HG03108 (cell line): ENCODE results near the gene SLC8B1.

Experiments
- ATAC-seq: cut with Tn5 transposase; IDR thresholded peaks from one replicate; pipeline ENCODE4 v1.9.1; 2021; ENCODE audit warnings: moderate library complexity; ENCODE audit not compliant: unreplicated experiment

SLC8B1 gene

DNA sequence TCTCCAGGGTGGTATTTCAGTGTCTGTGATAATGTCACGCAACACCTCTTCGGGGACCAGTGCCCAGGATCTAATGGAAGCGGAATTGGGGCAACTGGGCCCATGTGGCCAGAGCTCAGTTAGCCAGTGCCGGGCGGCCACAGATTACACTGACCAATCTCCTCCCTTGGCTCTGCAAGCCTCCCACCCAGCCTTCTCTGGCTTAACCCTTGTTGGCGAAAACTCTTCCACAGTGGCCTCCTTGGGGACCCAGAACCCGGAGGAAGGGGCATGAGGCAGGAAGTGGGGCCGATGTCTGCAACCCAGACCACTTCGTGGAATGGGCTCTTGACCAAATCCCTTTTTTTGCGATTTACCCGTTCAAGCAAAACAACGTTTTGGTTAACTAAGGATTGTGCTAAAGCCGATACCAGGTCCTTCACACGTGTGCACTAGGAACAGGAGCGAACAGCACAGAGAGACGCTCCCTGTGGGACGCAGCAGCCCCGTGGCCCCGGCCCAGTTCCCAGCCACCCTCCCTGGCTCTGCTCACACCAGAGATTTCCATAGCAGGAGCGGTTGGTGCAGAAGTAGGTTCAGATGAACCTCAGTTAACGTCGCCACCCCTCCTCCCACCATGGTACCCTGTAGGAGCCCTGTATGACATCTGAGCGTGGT lies 38.2 kb downstream of the SLC8B1 start:
- ATAC-seq = no peak

DNA sequence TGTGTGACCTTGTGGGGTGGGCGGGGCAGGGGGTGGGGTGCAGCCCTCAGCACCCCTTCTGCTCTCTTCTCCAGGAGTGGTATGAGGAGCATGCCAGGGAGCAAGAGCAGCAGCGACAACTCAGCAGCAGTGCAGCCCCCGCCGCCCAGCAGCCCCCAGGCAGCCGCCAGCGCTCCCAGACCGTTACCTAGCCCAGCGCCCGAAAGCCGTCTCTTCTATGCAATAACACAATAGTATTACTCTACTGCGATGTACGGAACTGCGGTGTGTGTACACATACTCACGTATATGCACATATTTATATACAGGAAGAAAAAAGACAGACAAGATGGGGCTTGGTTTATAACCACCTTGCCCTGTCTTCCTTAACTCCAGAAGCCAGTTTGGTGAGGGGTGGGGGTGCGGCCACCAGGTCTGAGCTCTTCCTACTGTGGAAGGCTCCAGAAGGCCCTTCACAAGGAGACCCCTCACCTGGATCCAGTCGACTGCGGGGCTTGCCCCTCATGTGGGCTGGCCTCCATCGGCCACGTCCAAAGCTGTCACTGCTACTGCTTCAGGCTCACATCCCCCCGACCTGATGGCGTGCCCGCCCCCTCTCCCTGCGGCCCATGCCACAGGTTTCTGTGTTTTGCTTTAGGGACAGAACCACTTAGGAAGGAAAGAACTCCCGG lies 38.9 kb downstream of the SLC8B1 start:
- ATAC-seq = no peak

DNA sequence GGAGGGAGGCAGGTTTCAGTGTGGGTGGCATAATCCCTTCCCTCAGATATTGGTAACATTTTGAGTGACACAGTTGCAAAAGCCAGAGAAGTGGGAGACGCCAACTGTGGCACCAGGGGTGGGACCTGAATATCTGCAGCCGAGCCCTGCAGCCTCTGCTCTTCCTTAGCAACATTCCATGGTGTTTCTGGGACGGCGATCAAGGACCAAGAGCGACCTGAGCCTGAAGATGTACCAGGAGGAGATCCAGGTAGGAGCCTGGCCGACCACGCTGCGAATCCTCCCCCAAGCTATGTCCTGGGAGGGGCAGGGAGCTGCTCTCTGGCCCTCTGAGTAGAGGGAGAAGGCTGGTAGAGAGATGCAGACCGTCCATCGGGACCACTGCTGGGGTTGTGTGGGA lies 41.8 kb downstream of the SLC8B1 start:
- no peak for ATAC-seq

DNA sequence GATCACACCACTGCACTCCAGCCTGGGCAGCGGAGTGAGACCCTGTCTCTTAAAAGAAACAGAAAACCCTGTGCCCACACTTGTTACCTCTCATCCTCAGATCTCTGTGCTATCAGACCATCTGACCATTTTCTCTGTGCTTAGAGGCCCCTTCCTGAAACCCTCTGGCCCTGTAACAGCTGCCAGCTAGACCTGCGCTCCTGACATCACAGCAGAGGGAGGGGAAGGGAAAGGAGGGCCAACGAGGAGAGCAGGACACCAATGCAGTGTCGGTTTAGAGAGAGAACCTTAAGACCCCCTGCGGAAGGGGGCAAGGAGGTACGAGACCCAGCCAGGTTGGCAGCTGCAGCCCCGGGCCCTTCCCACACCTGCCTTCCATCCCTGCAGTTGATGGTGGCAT lies 42.4 kb downstream of the SLC8B1 start:
- ATAC-seq = no peak

DNA sequence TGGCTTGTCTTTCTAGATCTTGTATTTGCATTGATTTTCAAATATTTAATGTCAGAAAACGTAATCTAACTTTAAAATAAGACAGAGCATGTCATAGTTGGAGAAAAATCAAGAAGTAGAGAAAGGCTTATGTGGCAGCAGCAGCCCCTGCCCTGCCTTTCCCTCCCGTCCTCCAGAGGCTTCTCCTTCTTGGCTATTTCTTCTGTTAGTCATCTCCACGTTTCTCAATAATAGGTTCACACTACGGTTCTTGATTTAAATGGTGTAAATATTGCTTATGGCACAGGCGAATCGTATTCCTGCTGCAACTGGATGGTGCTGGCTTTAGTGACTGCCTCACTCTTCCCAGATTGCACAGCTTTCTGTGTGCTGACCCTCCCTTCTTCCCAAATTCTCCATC lies 42.8 kb downstream of the SLC8B1 start:
- ATAC-seq = no peak

DNA sequence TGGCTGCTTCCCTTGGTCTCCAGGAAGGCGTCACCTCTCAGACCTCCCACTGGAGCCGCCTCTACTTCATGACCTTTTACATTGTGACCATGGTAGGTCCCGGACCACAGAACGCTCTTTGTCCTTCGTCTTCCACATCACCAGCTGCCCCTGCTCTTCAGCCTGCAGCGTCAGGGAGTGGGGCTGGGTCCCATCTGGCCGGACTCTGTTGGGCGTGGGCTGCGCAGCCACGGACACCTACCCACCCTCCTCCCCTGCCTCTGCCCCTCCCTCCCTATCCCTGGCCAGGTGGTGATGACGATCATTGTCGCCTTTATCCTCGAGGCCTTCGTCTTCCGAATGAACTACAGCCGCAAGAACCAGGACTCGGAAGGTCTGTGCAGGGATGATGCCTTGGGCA lies 43.3 kb downstream of the SLC8B1 start:
- ATAC-seq = no peak

DNA sequence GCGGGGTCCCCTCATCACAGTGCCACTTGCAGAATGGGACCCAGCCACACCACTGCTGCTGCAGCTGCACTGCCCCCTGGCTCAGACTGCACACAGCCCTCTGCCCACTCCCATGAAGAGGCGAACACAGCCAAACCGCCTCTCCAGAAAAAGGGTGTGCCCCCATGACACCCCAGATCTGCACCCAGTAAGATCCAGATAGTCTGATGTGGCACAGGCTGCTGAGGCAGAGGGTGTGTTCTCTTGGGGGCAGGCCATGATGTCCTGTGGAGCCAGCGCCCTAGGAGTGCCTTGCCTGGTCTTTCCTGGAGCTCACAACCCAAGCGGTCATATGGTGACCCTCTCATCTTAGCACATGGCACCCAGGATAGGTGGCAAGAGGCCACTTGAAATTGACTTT lies 44.4 kb downstream of the SLC8B1 start:
- no peak for ATAC-seq

DNA sequence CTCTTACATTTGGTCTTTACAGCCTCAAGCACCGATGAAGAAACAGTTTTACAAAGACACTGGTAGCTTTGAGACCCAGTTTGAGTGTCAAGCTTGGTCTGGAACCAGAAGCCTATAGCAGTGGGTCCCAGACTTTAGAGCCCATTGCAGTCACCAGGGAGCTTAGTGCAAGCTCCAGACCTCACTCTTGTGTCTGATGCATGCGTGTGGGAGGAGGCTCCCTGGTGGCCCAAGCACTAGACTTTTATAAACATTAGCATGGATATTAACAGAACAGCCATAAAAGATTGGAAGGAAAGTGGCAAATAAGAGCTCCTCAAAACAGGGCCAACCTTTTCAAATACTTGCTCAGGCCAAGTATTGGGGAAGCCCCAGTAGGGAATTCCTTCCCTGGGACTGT lies 45.5 kb downstream of the SLC8B1 start:
- ATAC-seq = no peak

DNA sequence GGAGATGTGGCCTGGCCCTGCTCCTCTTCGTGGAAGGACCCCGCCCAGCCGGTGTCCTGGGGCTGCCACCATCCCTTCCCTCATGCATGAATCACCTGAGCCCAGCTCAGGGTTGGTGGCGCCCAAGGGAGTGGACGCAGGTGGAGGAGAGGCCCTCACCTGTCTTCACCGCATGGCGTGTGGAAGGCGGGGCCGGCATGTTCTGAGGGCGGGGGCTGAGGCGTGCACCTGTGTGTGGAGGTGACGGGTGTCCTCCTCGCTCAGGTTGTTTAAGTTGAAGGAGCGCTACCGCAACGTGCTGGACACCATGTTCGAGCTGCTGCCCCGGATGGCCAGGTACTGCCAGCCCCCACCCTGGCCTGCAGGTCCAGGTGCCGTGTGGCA lies 47.0 kb downstream of the SLC8B1 start:
- no peak for ATAC-seq

DNA sequence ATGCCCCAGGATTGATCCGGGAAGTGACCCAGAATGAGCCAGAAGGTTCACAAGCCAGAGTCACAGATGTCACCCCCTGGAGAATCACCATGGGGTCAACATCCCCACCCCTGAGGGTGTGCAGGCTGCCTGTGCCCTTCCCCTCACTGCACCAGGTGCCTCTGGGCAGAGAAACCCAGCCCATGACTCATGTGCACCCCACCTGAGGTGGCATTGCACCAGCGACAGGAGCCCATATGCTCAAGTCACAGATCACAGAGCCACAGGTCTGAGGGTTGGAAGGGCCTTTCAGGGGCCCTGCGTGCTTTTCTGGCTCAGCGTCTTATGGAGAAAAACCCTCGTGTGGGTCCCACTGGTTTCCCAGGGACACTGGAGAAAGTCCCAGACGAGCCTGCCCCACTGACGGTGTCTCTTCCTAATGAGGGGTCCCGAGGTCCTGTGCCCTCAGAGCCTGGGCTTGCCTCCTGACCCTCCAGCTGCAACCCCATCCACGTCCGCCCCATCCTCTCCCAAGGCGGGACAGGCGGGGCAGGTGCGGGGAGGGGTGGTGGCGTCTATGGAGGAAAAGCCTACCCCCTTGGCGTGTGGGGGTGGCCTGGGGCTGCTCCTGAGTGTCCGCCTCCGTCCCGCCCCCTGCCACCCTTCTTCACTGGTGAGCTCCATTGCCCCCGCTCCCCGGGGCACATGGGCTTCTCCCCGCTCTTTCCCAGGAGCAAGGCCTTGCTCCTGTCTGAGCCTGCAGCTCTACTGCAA lies 47.6 kb downstream of the SLC8B1 start:
- ATAC-seq = no peak

DNA sequence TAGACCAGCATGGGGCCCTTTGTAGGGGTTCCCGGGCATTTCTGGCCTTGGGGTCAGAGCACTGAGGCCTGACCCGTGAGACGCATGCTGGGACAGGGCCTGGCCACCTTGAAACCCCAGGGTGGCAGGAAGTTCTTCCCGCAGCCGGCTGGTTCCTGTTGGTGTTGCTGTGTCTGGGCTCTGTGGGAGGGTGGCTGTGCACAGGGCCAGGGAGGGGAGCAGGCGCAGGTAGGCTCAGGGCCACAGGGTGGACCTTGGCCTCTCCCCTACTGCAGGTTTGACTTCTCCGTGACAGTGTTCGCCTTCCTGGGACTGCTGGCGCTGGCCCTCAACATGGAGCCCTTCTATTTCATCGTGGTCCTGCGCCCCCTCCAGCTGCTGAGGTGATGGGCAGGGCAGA lies 48.2 kb downstream of the SLC8B1 start:
- no peak for ATAC-seq

DNA sequence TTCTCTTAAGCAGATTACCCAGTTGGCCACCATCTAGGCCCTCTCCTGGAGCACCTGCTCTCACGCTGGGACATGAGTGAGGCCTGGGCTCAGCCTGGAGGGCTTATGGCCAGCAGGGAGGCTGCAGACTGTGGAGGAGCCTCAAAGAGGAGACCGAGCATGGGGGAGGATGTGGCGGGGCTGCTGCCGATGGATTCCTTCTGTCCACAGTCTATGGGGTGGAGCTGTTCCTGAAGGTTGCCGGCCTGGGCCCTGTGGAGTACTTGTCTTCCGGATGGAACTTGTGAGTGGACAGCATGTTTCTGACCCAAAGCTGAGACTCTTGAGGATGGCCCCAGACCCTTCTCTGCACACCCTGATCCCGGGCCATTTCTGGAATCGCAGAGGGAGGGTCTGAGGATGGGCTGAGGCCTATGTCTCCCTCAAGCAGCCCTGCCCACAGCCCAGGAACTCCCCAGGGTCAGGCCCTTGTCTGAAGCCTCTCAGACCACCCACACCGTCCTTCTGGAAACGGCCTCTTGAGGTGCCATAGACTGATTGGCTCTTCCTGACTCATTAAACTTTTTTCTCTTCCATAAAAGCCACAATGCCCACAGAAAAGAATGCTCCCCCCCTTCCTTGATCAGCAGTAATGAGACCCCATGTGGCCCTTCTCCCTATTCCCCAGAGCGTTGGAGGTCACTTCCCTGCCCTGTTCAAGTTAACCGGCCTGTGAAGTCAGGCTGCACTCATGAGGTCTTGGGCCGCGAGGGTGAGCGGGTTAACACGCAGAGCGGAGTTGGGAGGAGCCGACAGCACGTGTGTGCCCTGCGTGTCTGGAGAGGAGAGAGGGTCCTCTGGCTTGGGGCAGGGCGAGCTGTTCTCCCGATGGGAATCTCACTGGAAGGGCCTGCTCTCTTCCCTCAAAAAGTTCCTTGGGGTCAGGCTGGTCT lies 49.0 kb downstream of the SLC8B1 start:
- ATAC-seq = no peak

DNA sequence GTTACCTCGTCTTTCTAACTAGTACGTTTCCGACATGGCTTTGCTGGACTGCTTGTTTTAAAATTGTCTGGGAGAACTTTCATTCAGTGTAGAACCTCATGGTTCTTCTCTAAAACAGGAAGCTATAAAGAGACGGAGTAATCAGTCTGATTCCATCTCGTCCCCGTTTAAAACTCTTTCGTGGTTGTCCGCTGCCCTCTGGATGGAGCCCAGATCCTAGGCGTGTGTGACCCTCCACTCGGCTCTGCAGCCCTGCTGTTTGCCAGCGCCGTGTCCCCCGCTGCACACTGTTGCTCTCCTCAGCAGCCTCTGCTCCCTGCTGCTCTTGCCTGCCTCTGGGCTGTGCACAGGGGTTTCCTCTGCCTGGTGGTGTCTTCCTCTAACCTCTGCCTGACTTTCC lies 50.2 kb downstream of the SLC8B1 start:
- ATAC-seq = no peak

DNA sequence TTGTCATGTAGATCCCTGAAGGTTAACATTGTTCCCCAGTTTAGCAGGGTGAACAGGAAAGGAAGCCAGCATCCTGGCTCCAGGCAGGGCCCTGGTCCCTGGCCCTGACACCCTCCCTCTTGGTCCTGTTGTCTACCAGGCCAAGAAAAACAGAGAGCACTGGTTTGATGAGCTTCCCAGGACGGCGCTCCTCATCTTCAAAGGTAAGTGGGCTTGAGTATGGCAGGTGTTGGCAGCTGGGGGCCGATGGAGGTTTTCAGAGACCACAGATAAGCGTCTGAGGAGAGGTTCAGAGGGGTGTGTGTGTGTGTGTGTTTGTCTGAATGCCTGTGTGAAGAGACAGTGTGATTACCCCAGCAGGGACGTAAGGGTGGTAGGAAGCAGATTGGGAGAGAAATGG lies 56.3 kb downstream of the SLC8B1 start:
- ATAC-seq = no peak

DNA sequence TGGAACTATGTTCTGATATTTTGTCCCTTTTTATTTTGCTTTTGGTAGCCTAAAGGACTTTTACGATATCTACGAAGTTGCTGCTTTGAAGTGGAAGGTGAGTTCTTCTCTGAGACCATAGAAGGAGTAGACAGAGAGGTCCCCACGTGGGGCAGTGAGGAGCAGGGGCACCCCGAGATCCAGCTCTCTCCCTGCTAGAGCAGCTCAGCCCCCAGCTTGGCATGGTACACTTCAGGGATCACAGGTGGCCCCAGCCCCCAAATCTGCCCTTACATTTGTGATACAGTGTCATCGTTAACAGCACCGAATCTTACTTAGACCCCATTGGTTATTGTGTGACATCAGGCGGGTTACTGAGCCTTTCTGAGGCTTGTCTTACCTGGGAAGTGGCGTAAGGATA lies 56.8 kb downstream of the SLC8B1 start:
- no peak for ATAC-seq

DNA sequence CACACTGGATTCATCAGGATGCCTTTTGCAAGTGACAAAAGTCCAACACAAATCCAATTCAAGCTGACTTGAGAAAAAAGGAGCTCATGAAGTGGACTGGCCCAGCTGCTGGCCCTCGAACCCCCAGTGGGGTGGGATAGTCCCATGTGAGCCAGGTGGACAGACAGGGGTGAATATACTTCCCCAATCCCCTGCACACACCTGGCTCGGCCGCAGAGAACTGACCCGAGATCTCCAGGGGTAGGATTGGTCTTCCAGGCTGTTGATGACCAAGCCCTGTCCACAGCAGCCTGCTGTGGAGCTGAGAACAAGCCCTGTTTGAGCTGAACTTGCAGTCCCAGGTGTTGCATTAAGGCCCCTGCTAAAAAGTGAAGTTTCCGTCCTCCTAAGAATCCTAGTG lies 57.4 kb downstream of the SLC8B1 start:
- ATAC-seq = no peak

DNA sequence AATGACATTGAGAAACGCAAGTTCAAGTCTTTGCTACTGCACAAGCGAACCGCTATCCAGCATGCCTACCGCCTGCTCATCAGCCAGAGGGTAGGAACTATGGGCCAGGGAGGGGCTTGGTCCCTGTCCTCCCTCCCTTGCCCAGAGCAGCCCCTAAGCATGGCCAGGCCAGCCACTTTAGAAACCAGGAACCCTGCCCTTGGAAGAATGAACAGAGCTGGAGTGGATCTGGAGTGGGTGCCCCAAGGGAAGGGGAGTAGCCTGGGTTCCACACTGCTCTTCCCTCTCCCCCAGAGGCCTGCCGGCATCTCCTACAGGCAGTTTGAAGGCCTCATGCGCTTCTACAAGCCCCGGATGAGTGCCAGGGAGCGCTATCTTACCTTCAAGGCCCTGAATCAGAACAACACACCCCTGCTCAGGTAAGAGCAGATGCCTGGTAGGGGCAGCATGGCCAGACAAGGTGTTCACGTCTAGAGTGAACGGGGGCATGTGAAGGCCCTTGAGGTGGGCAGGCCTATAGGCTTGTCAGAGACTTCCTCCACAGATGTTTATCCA lies 57.9 kb downstream of the SLC8B1 start:
- no peak for ATAC-seq

DNA sequence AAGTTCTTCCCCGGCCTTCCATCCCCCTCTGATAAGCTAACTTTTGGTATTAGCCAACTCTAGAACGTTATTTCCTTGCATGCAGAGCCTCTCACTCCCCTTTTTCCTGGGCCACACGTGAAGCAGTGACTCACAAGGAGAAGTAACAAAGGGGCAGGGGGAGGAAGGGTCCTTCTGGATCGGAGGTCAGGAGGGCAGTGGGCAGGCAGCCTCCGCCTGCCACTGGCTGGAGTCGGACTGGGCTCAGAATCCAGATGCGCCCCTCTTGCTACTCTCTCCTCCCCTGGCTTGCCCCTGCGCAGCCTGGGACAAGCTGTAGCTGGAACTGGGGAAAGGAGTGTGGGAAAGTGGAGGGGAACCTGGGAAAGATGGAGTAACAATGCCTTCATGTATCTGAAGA lies 58.6 kb downstream of the SLC8B1 start:
- no peak for ATAC-seq

DNA sequence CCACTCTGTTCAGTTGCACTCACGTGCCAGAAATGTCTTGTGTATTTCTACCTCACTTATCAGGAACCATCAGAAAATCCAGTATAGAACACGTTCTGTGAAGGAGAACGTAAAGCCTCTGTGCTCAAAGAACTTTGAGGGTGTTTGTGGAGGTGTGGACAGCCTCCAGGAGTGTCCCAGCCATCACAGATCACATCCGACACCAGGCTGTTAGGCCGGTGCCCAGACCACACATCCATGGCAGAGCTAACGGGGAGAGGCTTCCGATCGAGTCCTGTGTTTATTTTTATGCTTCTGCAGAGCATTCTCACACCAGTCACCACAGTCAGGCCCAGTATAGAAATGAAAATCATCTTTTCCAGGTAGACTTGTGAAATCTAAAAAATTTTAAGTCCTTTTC lies 60.1 kb downstream of the SLC8B1 start:
- no peak for ATAC-seq

DNA sequence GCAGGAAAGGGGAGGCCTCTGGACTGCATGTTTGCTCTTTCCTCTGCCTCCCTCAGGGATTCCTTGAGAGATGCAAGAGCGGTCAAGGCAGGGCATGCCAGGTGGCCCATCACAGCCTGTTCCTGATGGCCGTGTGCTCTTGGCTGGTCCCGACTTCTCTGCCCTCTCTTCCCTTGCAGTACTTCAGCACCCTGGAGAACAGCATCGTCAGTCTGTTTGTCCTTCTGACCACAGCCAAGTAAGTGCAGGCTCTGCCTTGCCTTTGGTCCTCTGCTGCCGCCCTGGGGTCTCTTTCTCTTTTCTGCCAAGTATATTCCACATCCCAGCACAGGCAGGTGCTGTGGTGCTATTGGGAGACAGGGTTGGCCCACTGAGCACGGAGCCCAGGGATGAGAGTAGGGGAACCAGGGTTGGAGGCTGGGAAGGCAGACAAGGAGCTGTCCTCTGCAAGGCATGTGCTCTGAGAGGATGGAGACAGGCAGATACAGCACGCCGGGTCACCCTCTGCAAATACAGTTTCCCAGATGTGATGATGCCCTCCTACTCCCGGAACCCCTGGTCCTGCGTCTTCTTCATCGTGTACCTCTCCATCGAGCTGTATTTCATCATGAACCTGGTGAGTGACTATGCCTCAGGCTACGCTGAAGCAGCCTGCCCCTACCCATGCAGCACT lies 61.7 kb downstream of the SLC8B1 start:
- no peak for ATAC-seq
